ENCODE data around the gene DENND4C. TPM values are rescaled to one million over a fixed set of nuclear protein-coding genes. Genes with fewer than 3 reads are reported as not detected.

The DENND4C gene
- total and polyA plus RNA-seq, 12 donors, result 5.0 to 81.6 (median 46.7) TPM

GRCh38 chr9:19375538-19375937 is 145.0 kb downstream of the DENND4C start:
- DNase-seq, result no peak
- peaks cover 17 to 28% of the 10 kb centered on the region in 2 donors for H3K4me1 ChIP-seq (replicated peaks in 1 of 2)
- H3K4me3 ChIP-seq, result no peak overlapping the region
- H3K27me3 ChIP-seq, result no peaks in the 10 kb centered on the region
- no peaks in the 10 kb centered on the region for H3K9me3 ChIP-seq (replicated peaks in 1 of 3)
- H3K27ac ChIP-seq, result no peak overlapping the region
- intact Hi-C loops (cut with DNase I), result no loop called here
- TF ChIP-seq, protein P1, sequence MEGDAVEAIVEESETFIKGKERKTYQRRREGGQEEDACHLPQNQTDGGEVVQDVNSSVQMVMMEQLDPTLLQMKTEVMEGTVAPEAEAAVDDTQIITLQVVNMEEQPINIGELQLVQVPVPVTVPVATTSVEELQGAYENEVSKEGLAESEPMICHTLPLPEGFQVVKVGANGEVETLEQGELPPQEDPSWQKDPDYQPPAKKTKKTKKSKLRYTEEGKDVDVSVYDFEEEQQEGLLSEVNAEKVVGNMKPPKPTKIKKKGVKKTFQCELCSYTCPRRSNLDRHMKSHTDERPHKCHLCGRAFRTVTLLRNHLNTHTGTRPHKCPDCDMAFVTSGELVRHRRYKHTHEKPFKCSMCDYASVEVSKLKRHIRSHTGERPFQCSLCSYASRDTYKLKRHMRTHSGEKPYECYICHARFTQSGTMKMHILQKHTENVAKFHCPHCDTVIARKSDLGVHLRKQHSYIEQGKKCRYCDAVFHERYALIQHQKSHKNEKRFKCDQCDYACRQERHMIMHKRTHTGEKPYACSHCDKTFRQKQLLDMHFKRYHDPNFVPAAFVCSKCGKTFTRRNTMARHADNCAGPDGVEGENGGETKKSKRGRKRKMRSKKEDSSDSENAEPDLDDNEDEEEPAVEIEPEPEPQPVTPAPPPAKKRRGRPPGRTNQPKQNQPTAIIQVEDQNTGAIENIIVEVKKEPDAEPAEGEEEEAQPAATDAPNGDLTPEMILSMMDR (IDR thresholded peaks at IDR 0.05), result no peak
- TF ChIP-seq POLR2A (IDR thresholded peaks at IDR 0.05), result no peak
- H3K36me3 ChIP-seq (replicated peaks in 1 of 2), result peaks cover 0 to 48% of the 10 kb centered on the region in 2 donors

DNA sequence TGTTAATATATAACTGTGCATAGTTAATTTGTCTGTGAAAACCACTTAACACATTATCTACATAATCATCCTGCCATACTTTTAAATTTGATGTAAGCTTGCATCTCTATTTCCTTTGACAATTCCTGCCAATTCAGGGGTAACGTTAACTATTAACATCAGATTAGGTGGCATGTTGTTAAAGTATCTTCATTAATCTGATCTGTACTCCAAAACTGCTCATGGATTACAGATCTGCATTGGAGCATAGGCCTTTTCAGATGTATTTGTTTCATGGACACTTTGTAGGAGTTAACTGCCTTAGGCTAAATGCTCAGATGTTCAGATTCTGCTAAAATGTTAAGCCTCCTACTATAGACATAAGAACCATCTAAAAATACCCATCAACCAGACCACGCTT is 146.4 kb downstream of the DENND4C start:
- no peak for TF ChIP-seq POLR2A (IDR thresholded peaks at IDR 0.05)
- TF ChIP-seq, protein P1 (IDR thresholded peaks at IDR 0.05), result no peak
- DNase-seq, result no peak
- Histone ChIP-seq H3K36me3 (replicated peaks in 1 of 2) (peaks cover 0 to 44% of the 10 kb centered on the region in 2 donors), H3K27ac (no peak overlapping the region), H3K4me1 (replicated peaks in 1 of 2) (peaks cover 20 to 32% of the 10 kb centered on the region in 2 donors), H3K27me3 (no peaks in the 10 kb centered on the region), H3K9me3 (replicated peaks in 1 of 3) (no peaks in the 10 kb centered on the region), H3K4me3 (no peak overlapping the region)
- WGBS, 4 donors, result 60 to 75% (median 70%) methylated on average over 2 of the region's 2 CpGs
- intact Hi-C loops (cut with DNase I), result no loop called here

GRCh38 chr9:19378164-19378563 is 147.7 kb downstream of the DENND4C start:
- intact Hi-C loops (cut with DNase I), result no loop called here
- TF ChIP-seq POLR2A (IDR thresholded peaks at IDR 0.05), result no peak
- TF ChIP-seq, protein P1 (IDR thresholded peaks at IDR 0.05), result no peak
- no peak for DNase-seq
- peak overlapping the region in 1 of 4 donors; percentile 79 for H3K4me3 ChIP-seq
- peaks cover 0 to 44% of the 10 kb centered on the region in 2 donors for H3K36me3 ChIP-seq (replicated peaks in 1 of 2)
- H3K4me1 ChIP-seq (replicated peaks in 1 of 2), result peaks cover 20 to 32% of the 10 kb centered on the region in 2 donors
- WGBS, 4 donors, result 72 to 84% (median 76%) methylated on average over 4 of the region's 4 CpGs
- no peaks in the 10 kb centered on the region for H3K9me3 ChIP-seq (replicated peaks in 1 of 3)
- no peaks in the 10 kb centered on the region for H3K27me3 ChIP-seq
- peak overlapping the region in 1 of 5 donors; percentile 8 for H3K27ac ChIP-seq

GRCh38 chr9:19378647-19379046 is 148.2 kb downstream of the DENND4C start:
- Histone ChIP-seq H3K27me3 (no peaks in the 10 kb centered on the region), H3K36me3 (replicated peaks in 1 of 2) (peaks cover 0 to 44% of the 10 kb centered on the region in 2 donors), H3K4me1 (replicated peaks in 1 of 2) (peaks cover 20 to 32% of the 10 kb centered on the region in 2 donors), H3K9me3 (replicated peaks in 1 of 3) (no peaks in the 10 kb centered on the region), H3K27ac (peak overlapping the region in 2 of 5 donors; percentile 96 to 97), H3K4me3 (peak overlapping the region in 2 of 4 donors; percentile 57 to 79)
- WGBS, 4 donors, result 28 to 44% (median 37%) methylated on average over 7 of the region's 7 CpGs
- no peak for TF ChIP-seq POLR2A (IDR thresholded peaks at IDR 0.05)
- TF ChIP-seq, protein P1 (IDR thresholded peaks at IDR 0.05), result no peak
- intact Hi-C loops (cut with DNase I), result no loop called here
- no peak for DNase-seq
